ENCODE results near the gene FAM83D.

DNA sequence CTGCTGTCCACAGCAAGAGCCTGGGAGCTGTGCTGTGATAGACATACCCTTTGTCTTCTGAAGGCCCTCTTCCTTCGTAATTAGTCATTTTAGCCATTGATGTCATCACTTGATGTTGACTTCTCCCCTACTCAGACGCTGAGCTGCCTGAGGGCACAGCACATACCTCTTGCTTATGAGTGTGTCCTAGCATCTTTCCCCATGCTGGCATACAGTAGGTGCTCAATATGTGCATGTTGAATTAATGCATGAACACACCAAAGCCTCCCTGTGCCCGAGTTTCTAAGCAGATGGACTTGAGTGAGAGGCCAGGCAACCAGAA lies 35.8 kb upstream of the FAM83D start:
- TF ChIP-seq NFYB (CRISPR knock-in tag; conservative IDR thresholded peaks at IDR 0.05; ENCODE audit: low read depth), result no peak
- no peak for TF ChIP-seq CREM (CRISPR knock-in tag; IDR thresholded peaks at IDR 0.05)
- no peak for TF ChIP-seq CTCF (IDR thresholded peaks at IDR 0.05)
- no peak for TF ChIP-seq TEAD1 (CRISPR knock-in tag; IDR thresholded peaks at IDR 0.05)
- TF ChIP-seq SP1 (CRISPR knock-in tag; conservative IDR thresholded peaks at IDR 0.05), result no peak
- TF ChIP-seq ZNF416 (CRISPR knock-in tag; IDR thresholded peaks at IDR 0.05), result no peak
- no peak for TF ChIP-seq ZBTB43 (CRISPR knock-in tag; IDR thresholded peaks at IDR 0.05)
- TF ChIP-seq, protein P1, sequence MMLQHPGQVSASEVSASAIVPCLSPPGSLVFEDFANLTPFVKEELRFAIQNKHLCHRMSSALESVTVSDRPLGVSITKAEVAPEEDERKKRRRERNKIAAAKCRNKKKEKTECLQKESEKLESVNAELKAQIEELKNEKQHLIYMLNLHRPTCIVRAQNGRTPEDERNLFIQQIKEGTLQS (CRISPR knock-in tag; conservative IDR thresholded peaks at IDR 0.05), result no peak
- TF ChIP-seq, protein P2, sequence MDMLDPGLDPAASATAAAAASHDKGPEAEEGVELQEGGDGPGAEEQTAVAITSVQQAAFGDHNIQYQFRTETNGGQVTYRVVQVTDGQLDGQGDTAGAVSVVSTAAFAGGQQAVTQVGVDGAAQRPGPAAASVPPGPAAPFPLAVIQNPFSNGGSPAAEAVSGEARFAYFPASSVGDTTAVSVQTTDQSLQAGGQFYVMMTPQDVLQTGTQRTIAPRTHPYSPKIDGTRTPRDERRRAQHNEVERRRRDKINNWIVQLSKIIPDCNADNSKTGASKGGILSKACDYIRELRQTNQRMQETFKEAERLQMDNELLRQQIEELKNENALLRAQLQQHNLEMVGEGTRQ (CRISPR knock-in tag; IDR thresholded peaks at IDR 0.05), result no peak
- TF ChIP-seq, protein P3, sequence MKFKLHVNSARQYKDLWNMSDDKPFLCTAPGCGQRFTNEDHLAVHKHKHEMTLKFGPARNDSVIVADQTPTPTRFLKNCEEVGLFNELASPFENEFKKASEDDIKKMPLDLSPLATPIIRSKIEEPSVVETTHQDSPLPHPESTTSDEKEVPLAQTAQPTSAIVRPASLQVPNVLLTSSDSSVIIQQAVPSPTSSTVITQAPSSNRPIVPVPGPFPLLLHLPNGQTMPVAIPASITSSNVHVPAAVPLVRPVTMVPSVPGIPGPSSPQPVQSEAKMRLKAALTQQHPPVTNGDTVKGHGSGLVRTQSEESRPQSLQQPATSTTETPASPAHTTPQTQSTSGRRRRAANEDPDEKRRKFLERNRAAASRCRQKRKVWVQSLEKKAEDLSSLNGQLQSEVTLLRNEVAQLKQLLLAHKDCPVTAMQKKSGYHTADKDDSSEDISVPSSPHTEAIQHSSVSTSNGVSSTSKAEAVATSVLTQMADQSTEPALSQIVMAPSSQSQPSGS (CRISPR knock-in tag; IDR thresholded peaks at IDR 0.05; ENCODE audit: borderline replicate concordance, low read depth), result no peak
- no peak for TF ChIP-seq PRDM15 (CRISPR knock-in tag; IDR thresholded peaks at IDR 0.05)
- TF ChIP-seq, protein P4, sequence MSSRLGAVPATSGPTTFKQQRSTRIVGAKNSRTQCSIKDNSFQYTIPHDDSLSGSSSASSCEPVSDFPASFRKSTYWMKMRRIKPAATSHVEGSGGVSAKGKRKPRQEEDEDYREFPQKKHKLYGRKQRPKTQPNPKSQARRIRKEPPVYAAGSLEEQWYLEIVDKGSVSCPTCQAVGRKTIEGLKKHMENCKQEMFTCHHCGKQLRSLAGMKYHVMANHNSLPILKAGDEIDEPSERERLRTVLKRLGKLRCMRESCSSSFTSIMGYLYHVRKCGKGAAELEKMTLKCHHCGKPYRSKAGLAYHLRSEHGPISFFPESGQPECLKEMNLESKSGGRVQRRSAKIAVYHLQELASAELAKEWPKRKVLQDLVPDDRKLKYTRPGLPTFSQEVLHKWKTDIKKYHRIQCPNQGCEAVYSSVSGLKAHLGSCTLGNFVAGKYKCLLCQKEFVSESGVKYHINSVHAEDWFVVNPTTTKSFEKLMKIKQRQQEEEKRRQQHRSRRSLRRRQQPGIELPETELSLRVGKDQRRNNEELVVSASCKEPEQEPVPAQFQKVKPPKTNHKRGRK (CRISPR knock-in tag; IDR thresholded peaks at IDR 0.05; ENCODE audit: borderline replicate concordance), result no peak
- TF ChIP-seq RELA (CRISPR knock-in tag; IDR thresholded peaks at IDR 0.05; ENCODE audit: borderline replicate concordance), result no peak
